Mesendoderm (in vitro differentiated cells): ENCODE results near the gene MAPRE3.

Experiments used
- DNase-seq: peaks from one replicate; pipeline ENCODE4 v3.0.0; 2013
- H2AK5ac ChIP-seq: 2 replicates; pipeline ENCODE4 v1.6.1; 2013; ENCODE audit warnings: low read length, inconsistent platforms
- H2BK120ac ChIP-seq: 2 replicates; pipeline ENCODE4 v1.6.1; 2013; ENCODE audit warnings: low read depth, mild to moderate bottlenecking, low read length, moderate library complexity, mixed read lengths
- H2BK15ac ChIP-seq: replicated peaks from 2 replicates; pipeline ENCODE4 v1.6.1; 2013; ENCODE audit warnings: low read depth, mild to moderate bottlenecking, moderate library complexity
- H2BK5ac ChIP-seq: 2 replicates; pipeline ENCODE4 v1.6.1; 2013; ENCODE audit warnings: low read length, inconsistent platforms
- H3K18ac ChIP-seq: 2 replicates; pipeline ENCODE4 v1.6.1; 2013; ENCODE audit warnings: mild to moderate bottlenecking, low read length, mixed read lengths
- H3K23ac ChIP-seq: one replicate; pipeline ENCODE4 v1.6.1; 2013; ENCODE audit warnings: low read length
- H3K27ac ChIP-seq: 2 replicates; pipeline ENCODE4 v1.5.1; 2013; ENCODE audit warnings: low read depth, mild to moderate bottlenecking, inconsistent platforms, low read length, moderate library complexity
- H3K27me3 ChIP-seq: 2 replicates; pipeline ENCODE4 v1.6.1; 2013; ENCODE audit warnings: low read length, control low read depth, mild to moderate bottlenecking, inconsistent platforms; ENCODE audit not compliant: insufficient read depth, poor library complexity
- H3K36me3 ChIP-seq: 2 replicates; pipeline ENCODE4 v1.6.1; 2013; ENCODE audit warnings: low read length, inconsistent platforms; ENCODE audit not compliant: control insufficient read depth, insufficient read depth
- H3K4ac ChIP-seq: one replicate; pipeline ENCODE4 v1.6.1; 2013; ENCODE audit warnings: low read depth, mild to moderate bottlenecking, low read length, moderate library complexity
- H3K4me1 ChIP-seq: 2 replicates; pipeline ENCODE4 v1.6.1; 2013; ENCODE audit warnings: low read depth, low read length, inconsistent platforms; ENCODE audit not compliant: control insufficient read depth
- H3K4me2 ChIP-seq: 2 replicates; pipeline ENCODE4 v1.6.1; 2013; ENCODE audit warnings: low read length
- H3K4me3 ChIP-seq: 2 replicates; pipeline ENCODE4 v1.5.1; 2013; ENCODE audit warnings: mild to moderate bottlenecking, low read length
- H3K56ac ChIP-seq: one replicate; pipeline ENCODE4 v1.6.1; 2013; ENCODE audit warnings: low read length
- H3K79me1 ChIP-seq: 2 replicates; pipeline ENCODE4 v1.6.1; 2013; ENCODE audit warnings: low read length, inconsistent platforms
- H3K79me2 ChIP-seq: 2 replicates; pipeline ENCODE4 v1.6.1; 2013; ENCODE audit warnings: mild to moderate bottlenecking, low read length; ENCODE audit not compliant: control insufficient read depth, insufficient read depth
- H3K9ac ChIP-seq: 2 replicates; pipeline ENCODE4 v1.6.1; 2013; ENCODE audit warnings: low read length, inconsistent platforms
- H4K5ac ChIP-seq: one replicate; pipeline ENCODE4 v1.6.1; 2013; ENCODE audit warnings: low read length
- H4K8ac ChIP-seq: one replicate; pipeline ENCODE4 v1.6.1; 2013; ENCODE audit warnings: low read depth, mild to moderate bottlenecking, control low read depth, low read length, moderate library complexity
- WGBS: extraction: QIAGEN DNeasy Blood & Tissue Kit; methylation state at CpG from one replicate; pipeline ENCODE4 v1.1.7; 2013; ENCODE audit warnings: low lambda C conversion rate, missing lambda C conversion rate; ENCODE audit not compliant: insufficient coverage; ENCODE audit errors: extremely low coverage; 5-methylcytosine and 5-hydroxymethylcytosine counted together

Gene MAPRE3

GRCh38 chr2:26988058-26988860 lies 17.8 kb downstream of the MAPRE3 start:
- WGBS = no CpG with 5 or more reads among the region's 4 CpGs
- Histone ChIP-seq H3K4me2 (no peak overlapping the region), H3K23ac (no peak overlapping the region), H2AK5ac (no peak overlapping the region), H2BK5ac (no peak overlapping the region), H3K27ac (no peak overlapping the region), H3K56ac (no peak overlapping the region), H4K8ac (no peak overlapping the region), H3K36me3 (no peaks in the 10 kb centered on the region), H3K4ac (no peak overlapping the region), H3K4me3 (no peak overlapping the region), H3K4me1 (no peaks in the 10 kb centered on the region), H3K79me2 (no peaks in the 10 kb centered on the region), H4K5ac (no peak overlapping the region), H3K18ac (no peak overlapping the region), H3K9ac (no peak overlapping the region), H2BK15ac (no peak overlapping the region), H3K79me1 (no peaks in the 10 kb centered on the region), H2BK120ac (no peak overlapping the region), H3K27me3 (no peaks in the 10 kb centered on the region)
- DNase-seq = no peak

GRCh38 chr2:26989156-26989555 lies 18.7 kb downstream of the MAPRE3 start:
- no peak for DNase-seq
- Histone ChIP-seq H4K5ac (no peak overlapping the region), H3K4ac (no peak overlapping the region), H3K18ac (no peak overlapping the region), H2AK5ac (no peak overlapping the region), H3K27ac (no peak overlapping the region), H3K4me2 (no peak overlapping the region), H3K56ac (no peak overlapping the region), H2BK15ac (no peak overlapping the region), H3K79me2 (no peaks in the 10 kb centered on the region), H2BK120ac (no peak overlapping the region), H3K4me1 (no peaks in the 10 kb centered on the region), H3K23ac (no peak overlapping the region), H4K8ac (no peak overlapping the region), H3K36me3 (no peaks in the 10 kb centered on the region), H3K9ac (no peak overlapping the region), H2BK5ac (no peak overlapping the region), H3K4me3 (no peak overlapping the region), H3K27me3 (no peaks in the 10 kb centered on the region), H3K79me1 (no peaks in the 10 kb centered on the region)
- no CpG with 5 or more reads among the region's 8 CpGs for WGBS

- Histone ChIP-seq H3K79me2 (no peaks in the 10 kb centered on the region), H3K56ac (no peak overlapping the region), H3K4ac (no peak overlapping the region), H2AK5ac (no peak overlapping the region), H3K36me3 (no peaks in the 10 kb centered on the region), H3K4me2 (no peak overlapping the region), H3K27me3 (no peaks in the 10 kb centered on the region), H3K4me1 (no peaks in the 10 kb centered on the region), H3K18ac (no peak overlapping the region), H2BK15ac (no peak overlapping the region), H2BK120ac (no peak overlapping the region), H3K4me3 (no peak overlapping the region), H3K27ac (no peak overlapping the region), H2BK5ac (no peak overlapping the region), H3K79me1 (no peaks in the 10 kb centered on the region), H3K23ac (no peak overlapping the region), H4K8ac (no peak overlapping the region), H4K5ac (no peak overlapping the region), H3K9ac (no peak overlapping the region)
- no peak for DNase-seq
- WGBS = no CpG with 5 or more reads among the region's 5 CpGs
Observed at GRCh38 chr2:26991717-26992116, 21.3 kb downstream of the MAPRE3 start.

- Histone ChIP-seq H3K4me2 (no peak overlapping the region), H3K79me2 (no peaks in the 10 kb centered on the region), H3K27me3 (no peaks in the 10 kb centered on the region), H4K5ac (no peak overlapping the region), H4K8ac (no peak overlapping the region), H3K79me1 (no peaks in the 10 kb centered on the region), H2BK15ac (no peak overlapping the region), H3K4me3 (no peak overlapping the region), H2BK5ac (no peak overlapping the region), H2BK120ac (no peak overlapping the region), H3K4ac (no peak overlapping the region), H3K4me1 (no peaks in the 10 kb centered on the region), H3K27ac (no peak overlapping the region), H3K9ac (no peak overlapping the region), H3K23ac (no peak overlapping the region), H3K56ac (no peak overlapping the region), H2AK5ac (no peak overlapping the region), H3K36me3 (no peaks in the 10 kb centered on the region), H3K18ac (no peak overlapping the region)
- no peak for DNase-seq
- WGBS = no CpG with 5 or more reads among the region's 1 CpG
Observed at GRCh38 chr2:26993768-26994167, 23.3 kb downstream of the MAPRE3 start.

- Histone ChIP-seq H3K79me2 (no peaks in the 10 kb centered on the region), H3K9ac (no peak overlapping the region), H4K8ac (no peak overlapping the region), H2BK15ac (no peak overlapping the region), H4K5ac (no peak overlapping the region), H2AK5ac (no peak overlapping the region), H3K79me1 (no peaks in the 10 kb centered on the region), H3K36me3 (no peaks in the 10 kb centered on the region), H3K4me3 (no peak overlapping the region), H2BK120ac (no peak overlapping the region), H2BK5ac (no peak overlapping the region), H3K18ac (no peak overlapping the region), H3K4me1 (no peaks in the 10 kb centered on the region), H3K23ac (no peak overlapping the region), H3K4me2 (no peak overlapping the region), H3K4ac (no peak overlapping the region), H3K27ac (no peak overlapping the region), H3K56ac (no peak overlapping the region), H3K27me3 (no peaks in the 10 kb centered on the region)
- DNase-seq = no peak
- WGBS = no CpG with 5 or more reads among the region's 1 CpG
Observed at GRCh38 chr2:26994983-26995382, 24.5 kb downstream of the MAPRE3 start.

- Histone ChIP-seq H3K4me3 (no peak overlapping the region), H3K9ac (no peak overlapping the region), H3K18ac (no peak overlapping the region), H3K4ac (no peak overlapping the region), H3K23ac (no peak overlapping the region), H3K4me1 (no peaks in the 10 kb centered on the region), H2BK5ac (no peak overlapping the region), H3K36me3 (no peaks in the 10 kb centered on the region), H3K79me1 (no peaks in the 10 kb centered on the region), H2BK120ac (no peak overlapping the region), H3K27me3 (no peaks in the 10 kb centered on the region), H2AK5ac (no peak overlapping the region), H3K79me2 (no peaks in the 10 kb centered on the region), H4K5ac (no peak overlapping the region), H3K56ac (no peak overlapping the region), H4K8ac (no peak overlapping the region), H2BK15ac (no peak overlapping the region), H3K4me2 (no peak overlapping the region), H3K27ac (no peak overlapping the region)
- no CpG with 5 or more reads among the region's 10 CpGs for WGBS
- no peak for DNase-seq
Observed at GRCh38 chr2:26997394-26997793, 27.0 kb downstream of the MAPRE3 start.
